Activated gamma-delta T cell treated with Interleukin-2 at 50 U/mL for 16 hours (primary cell): Measurements from ENCODE around the gene GMIP.
A peak's percentile ranks its signal among the peaks of the same experiment; 100 is the strongest.
"Not testable (repeated sequence)": the region's sequence is repeated elsewhere in the genome, so short reads cannot be mapped to it uniquely, and the experiment has no call there.

Source experiments
- DNase-seq: peaks from one replicate; pipeline ENCODE4 v3.0.0-alpha.2; 2020

Gene GMIP, protein sequence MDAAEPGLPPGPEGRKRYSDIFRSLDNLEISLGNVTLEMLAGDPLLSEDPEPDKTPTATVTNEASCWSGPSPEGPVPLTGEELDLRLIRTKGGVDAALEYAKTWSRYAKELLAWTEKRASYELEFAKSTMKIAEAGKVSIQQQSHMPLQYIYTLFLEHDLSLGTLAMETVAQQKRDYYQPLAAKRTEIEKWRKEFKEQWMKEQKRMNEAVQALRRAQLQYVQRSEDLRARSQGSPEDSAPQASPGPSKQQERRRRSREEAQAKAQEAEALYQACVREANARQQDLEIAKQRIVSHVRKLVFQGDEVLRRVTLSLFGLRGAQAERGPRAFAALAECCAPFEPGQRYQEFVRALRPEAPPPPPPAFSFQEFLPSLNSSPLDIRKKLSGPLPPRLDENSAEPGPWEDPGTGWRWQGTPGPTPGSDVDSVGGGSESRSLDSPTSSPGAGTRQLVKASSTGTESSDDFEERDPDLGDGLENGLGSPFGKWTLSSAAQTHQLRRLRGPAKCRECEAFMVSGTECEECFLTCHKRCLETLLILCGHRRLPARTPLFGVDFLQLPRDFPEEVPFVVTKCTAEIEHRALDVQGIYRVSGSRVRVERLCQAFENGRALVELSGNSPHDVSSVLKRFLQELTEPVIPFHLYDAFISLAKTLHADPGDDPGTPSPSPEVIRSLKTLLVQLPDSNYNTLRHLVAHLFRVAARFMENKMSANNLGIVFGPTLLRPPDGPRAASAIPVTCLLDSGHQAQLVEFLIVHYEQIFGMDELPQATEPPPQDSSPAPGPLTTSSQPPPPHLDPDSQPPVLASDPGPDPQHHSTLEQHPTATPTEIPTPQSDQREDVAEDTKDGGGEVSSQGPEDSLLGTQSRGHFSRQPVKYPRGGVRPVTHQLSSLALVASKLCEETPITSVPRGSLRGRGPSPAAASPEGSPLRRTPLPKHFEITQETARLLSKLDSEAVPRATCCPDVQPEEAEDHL

GRCh38 chr19:19643158-19644053 is at the start of gene GMIP:
Gene GMIP (minus strand): TSS chr19:19643657. CDS start chr19:19643529, 128 bp downstream.
- DNase-seq = peak; percentile 92

DNA sequence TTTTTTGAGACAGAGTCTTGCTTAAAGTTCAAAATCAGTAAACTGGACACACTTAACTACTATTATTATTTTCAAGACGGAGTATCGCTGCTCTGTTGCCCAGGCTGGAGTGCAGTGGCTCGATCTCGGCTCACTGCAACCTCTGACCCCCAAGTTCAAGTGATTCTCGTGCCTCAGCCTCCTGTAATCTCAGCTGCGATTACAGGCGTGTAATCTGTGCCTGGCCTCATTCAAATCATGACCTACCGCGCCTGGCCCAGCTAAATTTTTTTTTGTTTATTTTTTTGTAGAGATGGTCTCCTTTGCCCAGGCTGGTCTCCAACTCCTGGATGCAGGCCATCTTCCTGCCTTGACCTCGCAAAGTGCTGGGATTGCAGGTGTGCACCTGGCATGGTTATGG is 48.2 kb upstream of the GMIP start:
- DNase-seq = no peak

GRCh38 chr19:19689023-19689422 is 45.6 kb upstream of the GMIP start:
- not testable (repeated sequence) for DNase-seq

DNA sequence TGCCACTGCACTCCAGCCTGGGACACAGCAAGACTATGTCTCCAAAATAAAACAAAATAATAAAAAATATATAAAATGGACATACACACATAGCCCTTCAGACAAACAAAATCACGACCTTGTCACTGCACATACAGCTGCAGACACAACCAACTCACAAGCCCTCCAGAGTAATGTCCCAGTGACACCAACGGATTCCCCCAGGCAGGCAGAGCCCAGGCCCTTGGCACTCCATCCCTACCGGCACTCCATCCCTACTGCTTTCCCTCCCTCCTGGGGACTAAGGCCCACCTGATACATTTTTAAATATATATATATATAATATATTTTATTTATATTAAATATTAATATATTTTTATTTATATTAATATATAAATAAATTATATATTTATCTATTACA is 43.6 kb upstream of the GMIP start:
- DNase-seq = no peak

DNA sequence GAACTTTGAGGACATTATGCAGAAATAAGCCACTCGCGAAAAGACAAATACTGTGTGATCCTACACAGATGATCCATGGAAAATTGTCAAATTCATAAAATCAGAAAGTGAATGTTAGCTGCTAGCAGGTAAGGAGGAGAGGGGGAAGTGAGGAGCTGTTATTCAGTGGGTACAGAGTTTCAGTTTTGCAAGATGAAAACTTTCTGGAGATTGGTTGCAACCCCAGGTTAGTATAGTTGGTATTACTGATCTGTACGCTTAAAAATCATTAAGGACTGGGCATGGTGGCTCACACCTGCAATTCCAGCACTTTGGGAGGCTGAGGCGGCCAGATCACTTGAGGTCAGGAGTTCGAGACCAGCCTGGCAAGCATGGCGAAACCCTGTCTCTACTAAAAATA is 43.1 kb upstream of the GMIP start:
- no peak for DNase-seq

DNA sequence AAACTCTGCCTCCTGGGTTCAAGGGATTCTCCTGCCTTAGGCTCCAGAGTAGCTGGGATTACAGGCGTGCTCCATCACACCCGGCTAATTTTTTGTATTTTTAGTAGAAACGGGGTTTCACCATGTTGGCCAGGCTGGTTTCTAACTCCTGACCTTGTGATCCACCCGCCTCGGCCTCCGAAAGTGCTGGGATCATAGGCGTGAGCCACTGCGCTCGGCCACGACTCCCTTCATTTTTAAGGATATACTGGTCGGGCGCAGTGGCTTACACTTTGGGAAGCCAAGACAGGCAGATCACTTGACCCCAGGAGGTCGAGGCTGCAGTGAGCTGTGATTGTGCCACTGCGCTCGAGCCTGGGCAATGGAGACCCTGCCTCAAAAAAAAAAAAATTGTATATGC is 42.7 kb upstream of the GMIP start:
- DNase-seq = not testable (repeated sequence)

GRCh38 chr19:19679176-19680073 is 36.0 kb upstream of the GMIP start:
- no peak for DNase-seq

- no peak for DNase-seq
Measured at GRCh38 chr19:19677579-19677978, 34.1 kb upstream of the GMIP start.

GRCh38 chr19:19674315-19674714 is 30.9 kb upstream of the GMIP start:
- DNase-seq = no peak

GRCh38 chr19:19672816-19673215 is 29.4 kb upstream of the GMIP start:
- no peak for DNase-seq

DNA sequence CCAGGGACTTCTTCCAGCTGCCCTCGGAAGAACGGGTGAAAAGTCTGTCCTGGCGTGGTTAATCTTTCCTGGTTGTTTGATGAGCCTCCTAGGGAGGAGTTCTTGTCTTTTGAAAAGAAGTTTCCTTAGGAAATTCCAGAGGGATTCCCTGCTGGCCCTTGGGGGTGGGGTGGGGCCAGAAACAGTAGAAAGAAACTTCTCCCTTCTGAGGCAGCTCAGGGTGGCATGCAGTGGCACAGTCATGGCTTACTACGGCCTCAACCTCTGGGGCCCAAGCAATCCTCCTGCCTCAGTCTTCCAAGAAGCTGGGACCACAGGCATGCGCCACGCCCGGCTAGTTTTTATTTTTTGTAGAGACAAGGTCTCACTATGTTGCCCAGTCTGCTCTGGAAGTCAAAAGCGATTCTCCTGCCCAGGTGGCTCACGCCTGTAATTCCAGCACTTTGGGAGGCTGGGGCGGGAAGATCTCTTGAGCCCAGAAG is 26.7 kb upstream of the GMIP start:
- no peak for DNase-seq

DNA sequence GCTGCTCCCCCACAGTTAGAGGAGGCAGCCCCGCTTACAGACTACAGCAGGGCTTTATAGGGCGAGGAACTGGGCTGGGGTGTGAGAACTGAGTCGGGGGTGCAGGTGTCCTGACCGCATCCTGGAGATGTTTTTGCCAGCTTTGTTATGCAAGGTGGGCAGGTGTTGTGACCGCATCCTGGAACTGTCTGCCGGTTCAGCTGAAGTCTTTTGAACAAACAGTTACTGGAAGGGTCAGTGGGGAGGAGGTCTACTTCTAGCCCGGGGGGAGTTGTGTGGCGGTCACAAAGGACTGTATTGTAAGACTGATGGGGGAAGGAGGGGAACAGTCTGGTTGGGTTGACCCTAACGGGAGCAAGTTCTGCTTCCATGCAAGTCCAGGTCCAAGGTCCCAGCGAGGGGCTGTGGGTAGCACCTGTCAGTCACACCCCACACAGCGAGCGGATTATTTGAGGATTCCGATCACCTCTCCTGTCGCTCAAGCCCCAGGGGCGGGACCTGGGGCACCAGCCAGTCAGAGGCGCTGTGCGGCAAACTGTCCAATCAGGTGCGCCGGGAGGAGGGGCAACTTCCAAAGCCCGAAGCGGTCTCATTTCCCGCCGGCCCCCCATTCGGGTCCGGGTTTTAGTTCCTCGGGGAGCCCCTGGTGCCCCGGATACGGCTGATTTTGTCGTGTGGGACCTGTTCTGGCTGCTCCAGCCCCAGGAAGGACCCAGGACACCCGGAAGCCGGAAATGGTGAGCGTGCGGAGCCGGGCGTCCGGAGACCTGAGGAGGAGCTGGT is 25.0 kb upstream of the GMIP start, which contains the start of gene ZNF101:
Gene ZNF101 (plus strand): TSS at position 610 of the 783 bp plus-strand sequence. CDS start 125 bp downstream, at position 735.
- peak; percentile 97 for DNase-seq

GRCh38 chr19:19665420-19665948 is 22.0 kb upstream of the GMIP start:
- DNase-seq = not testable (repeated sequence)

DNA sequence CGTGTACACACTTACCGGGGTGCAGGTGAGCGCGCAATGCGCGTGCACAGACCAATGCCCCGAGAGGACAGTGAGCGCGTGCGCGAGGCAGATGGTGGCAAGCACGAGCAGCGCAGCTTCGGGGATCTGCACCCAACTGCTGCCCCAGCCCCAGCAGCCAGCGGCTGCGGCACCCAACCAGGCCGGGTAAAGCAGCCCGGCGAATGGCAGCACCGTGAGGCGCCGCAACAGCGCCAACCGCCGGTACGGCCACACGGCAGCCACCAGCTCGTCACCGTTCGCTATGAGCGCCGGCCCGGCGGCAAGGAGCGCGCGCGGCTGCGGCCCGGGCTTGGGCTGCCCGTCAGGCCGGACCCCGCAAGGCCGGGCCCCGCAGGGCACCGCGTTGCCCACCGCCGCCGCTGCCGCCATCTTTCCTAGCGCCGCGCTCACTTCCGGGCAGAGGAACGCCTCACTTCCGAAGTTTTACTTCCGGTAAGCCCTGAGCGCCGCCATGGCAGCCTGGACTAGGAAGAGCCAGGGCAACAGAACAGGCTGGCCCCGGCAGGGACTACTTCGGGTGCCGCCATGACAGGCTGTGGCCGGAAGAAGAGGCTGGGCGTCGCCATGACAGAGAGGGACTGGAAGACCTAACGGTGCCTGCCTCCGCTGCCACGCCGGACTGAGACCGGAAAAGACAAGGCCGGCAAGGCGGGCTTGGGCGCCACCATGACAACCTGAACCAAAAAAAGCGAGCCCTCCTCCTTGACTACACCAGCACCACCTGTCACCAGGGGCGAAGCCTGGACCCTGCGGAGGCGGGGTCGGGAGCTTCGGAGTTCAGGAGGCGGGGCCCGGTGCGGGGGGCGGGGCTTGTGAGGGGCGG is 20.0 kb upstream of the GMIP start, which contains the start of gene ATP13A1:
Gene ATP13A1 (minus strand): TSS at position 421 of the 865 bp plus-strand sequence. CDS start 10 bp downstream, at position 411.
- DNase-seq = peak; percentile 93

DNA sequence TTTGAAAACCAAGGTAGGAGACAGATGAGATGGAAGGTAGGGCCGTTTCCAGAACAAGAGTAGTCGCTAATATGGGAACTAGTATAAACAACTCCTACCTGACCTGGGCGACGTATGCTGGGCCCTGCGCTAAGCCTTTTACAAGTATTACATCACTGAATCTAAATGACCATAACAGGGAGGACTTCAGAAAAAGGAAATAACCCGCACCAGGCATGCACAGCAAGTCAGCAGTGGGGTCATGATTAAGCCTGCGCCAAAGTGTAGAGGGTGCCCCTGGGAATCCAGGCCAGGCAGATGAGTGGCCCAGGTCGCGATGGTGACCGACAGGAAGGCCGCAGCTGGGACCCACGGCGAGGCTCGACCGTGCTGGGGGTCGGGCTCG is 19.4 kb upstream of the GMIP start:
- DNase-seq = no peak

DNA sequence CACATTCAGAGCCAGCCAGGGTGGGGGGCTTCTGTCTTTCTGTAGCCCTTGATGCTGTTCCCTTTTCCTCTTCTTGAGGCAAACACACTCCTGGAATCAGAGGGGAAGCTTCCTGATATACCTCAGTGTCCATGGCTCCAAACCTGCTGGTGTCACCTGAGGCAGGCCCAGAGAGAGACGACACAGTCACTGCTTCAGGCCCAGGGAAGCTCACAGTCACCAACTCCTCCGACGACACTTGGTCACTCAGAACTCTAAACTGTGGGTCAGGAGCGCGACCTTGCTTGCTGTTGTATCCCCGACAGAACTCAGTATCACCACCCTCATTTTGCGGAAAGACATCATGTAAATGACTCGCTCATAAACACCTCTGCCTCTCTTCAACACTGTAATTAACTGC is 18.9 kb upstream of the GMIP start:
- DNase-seq = no peak

GRCh38 chr19:19661675-19662251 is 18.3 kb upstream of the GMIP start:
- no peak for DNase-seq

DNA sequence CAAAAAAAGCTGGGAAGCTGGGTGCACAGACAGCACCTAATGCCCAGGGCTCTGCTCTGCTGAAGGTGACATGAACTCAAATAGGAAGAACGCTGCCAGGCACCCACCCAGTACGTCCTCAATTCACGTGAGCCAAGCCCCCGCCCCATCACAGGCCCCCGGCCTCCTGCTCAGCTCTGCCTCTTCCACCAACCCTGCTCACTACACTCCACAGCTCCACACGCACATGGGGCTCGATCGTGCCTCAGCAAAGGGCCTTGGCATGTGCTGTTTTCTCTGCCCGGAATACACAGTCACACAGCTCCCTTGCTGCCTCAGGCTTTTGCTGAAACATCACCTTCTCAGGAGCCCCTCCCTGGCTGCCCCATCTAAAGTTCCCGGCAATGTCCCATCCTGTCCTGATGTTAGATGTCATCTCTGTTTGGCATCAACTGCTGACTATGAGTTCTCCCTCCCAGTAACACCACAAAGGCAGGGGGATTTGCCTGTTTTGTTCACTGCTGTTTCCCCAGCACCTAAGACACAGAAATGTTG is 17.8 kb upstream of the GMIP start:
- DNase-seq = no peak
